ENCODE data around the gene HOPX.

HOPX gene

GRCh38 chr4:56650262-56651055, 30.6 kb downstream of the HOPX start:
- H3K4me3 ChIP-seq (ENCODE audit: low read length) = no peak overlapping the region
- peak; percentile 17 for TF ChIP-seq CTCF (conservative IDR thresholded peaks at IDR 0.05; ENCODE audit: low read depth, low read length)
- DNase-seq (ENCODE audit: low read depth) = no peak

- H3K4me3 ChIP-seq (ENCODE audit: low read length) = no peak overlapping the region
- no peak for DNase-seq (ENCODE audit: low read depth)
- TF ChIP-seq CTCF (conservative IDR thresholded peaks at IDR 0.05; ENCODE audit: low read depth, low read length) = no peak
Measured at GRCh38 chr4:56649445-56650261, 31.4 kb downstream of the HOPX start.

- DNase-seq (ENCODE audit: low read depth) = no peak
- no peak for TF ChIP-seq CTCF (conservative IDR thresholded peaks at IDR 0.05; ENCODE audit: low read depth, low read length)
Measured at GRCh38 chr4:56648824-56649151, 32.3 kb downstream of the HOPX start.

GRCh38 chr4:56648021-56648823, 32.9 kb downstream of the HOPX start:
- no peak for TF ChIP-seq CTCF (conservative IDR thresholded peaks at IDR 0.05; ENCODE audit: low read depth, low read length)
- DNase-seq (ENCODE audit: low read depth) = no peak
- no peak overlapping the region for H3K4me3 ChIP-seq (ENCODE audit: low read length)

More at GRCh38 chr4:56648824-56649151, 32.3 kb downstream of the HOPX start:
- H3K4me3 ChIP-seq (ENCODE audit: low read length) = no peak overlapping the region

GRCh38 chr4:56646341-56646740, 34.8 kb downstream of the HOPX start:
- H3K4me3 ChIP-seq (ENCODE audit: low read length) = no peak overlapping the region
- no peak for TF ChIP-seq CTCF (conservative IDR thresholded peaks at IDR 0.05; ENCODE audit: low read depth, low read length)
- no peak for DNase-seq (ENCODE audit: low read depth)

GRCh38 chr4:56643596-56643995, 37.5 kb downstream of the HOPX start:
- TF ChIP-seq CTCF (conservative IDR thresholded peaks at IDR 0.05; ENCODE audit: low read depth, low read length) = no peak
- no peak for DNase-seq (ENCODE audit: low read depth)
- no peak overlapping the region for H3K4me3 ChIP-seq (ENCODE audit: low read length)
